ENCODE data around the gene CRYL1. TPM values are rescaled to one million over a fixed set of nuclear protein-coding genes. Genes with fewer than 3 reads are reported as not detected.

The CRYL1 gene
- total and polyA plus RNA-seq, 2 experiments from 2014 or later, result 41.6 to 43.6 TPM

DNA sequence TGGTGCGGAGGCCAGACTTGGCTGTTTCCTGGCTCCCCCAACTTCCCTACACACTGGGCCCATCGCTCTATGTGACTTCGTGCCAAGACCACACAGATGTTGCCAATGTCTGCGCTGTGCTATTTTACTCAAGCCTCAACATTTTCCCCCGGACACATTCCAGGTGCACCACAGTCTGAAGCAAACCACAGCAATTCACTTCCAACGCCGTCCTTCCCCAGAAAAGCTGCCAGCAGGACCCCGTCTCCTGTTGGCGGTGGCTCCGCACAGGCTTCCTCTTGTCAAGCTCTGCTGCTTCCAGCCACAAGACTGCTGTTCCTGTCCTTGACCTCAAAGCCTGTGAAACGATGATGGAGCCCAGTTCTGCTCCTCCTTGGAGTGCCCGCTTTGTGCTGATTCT, 100.7 kb downstream of the CRYL1 start:
- DNase-seq (ENCODE audit: low read depth in 1 of 2, low spot score in 1 of 2), result peak in 1 of 2 donors; percentile 70
- no peak overlapping the region for H3K27ac ChIP-seq
- TF ChIP-seq, protein P1, sequence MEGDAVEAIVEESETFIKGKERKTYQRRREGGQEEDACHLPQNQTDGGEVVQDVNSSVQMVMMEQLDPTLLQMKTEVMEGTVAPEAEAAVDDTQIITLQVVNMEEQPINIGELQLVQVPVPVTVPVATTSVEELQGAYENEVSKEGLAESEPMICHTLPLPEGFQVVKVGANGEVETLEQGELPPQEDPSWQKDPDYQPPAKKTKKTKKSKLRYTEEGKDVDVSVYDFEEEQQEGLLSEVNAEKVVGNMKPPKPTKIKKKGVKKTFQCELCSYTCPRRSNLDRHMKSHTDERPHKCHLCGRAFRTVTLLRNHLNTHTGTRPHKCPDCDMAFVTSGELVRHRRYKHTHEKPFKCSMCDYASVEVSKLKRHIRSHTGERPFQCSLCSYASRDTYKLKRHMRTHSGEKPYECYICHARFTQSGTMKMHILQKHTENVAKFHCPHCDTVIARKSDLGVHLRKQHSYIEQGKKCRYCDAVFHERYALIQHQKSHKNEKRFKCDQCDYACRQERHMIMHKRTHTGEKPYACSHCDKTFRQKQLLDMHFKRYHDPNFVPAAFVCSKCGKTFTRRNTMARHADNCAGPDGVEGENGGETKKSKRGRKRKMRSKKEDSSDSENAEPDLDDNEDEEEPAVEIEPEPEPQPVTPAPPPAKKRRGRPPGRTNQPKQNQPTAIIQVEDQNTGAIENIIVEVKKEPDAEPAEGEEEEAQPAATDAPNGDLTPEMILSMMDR (IDR thresholded peaks at IDR 0.05; ENCODE audit: low read depth, low read length), result no peak

GRCh38 chr13:20424559-20424852, 101.2 kb downstream of the CRYL1 start:
- H3K9me3 ChIP-seq (ENCODE audit: low read depth), result no peaks in the 10 kb centered on the region
- no peaks in the 10 kb centered on the region for H3K36me3 ChIP-seq
- TF ChIP-seq, protein P1 (IDR thresholded peaks at IDR 0.05; ENCODE audit: low read depth, low read length), result no peak
- H3K4me1 ChIP-seq (ENCODE audit: low read depth), result no peaks in the 10 kb centered on the region
- no peak for DNase-seq (ENCODE audit: low read depth in 1 of 2, low spot score in 1 of 2)
- H3K27me3 ChIP-seq, result no peaks in the 10 kb centered on the region
- no peak overlapping the region for H3K4me3 ChIP-seq
- no peak overlapping the region for H3K27ac ChIP-seq

More for the DNA sequence above, 100.7 kb downstream of the CRYL1 start:
- no peaks in the 10 kb centered on the region for H3K4me1 ChIP-seq (ENCODE audit: low read depth)
- H3K9me3 ChIP-seq (ENCODE audit: low read depth), result no peaks in the 10 kb centered on the region
- no peak overlapping the region for H3K4me3 ChIP-seq
- no peaks in the 10 kb centered on the region for H3K27me3 ChIP-seq
- H3K36me3 ChIP-seq, result no peaks in the 10 kb centered on the region

DNA sequence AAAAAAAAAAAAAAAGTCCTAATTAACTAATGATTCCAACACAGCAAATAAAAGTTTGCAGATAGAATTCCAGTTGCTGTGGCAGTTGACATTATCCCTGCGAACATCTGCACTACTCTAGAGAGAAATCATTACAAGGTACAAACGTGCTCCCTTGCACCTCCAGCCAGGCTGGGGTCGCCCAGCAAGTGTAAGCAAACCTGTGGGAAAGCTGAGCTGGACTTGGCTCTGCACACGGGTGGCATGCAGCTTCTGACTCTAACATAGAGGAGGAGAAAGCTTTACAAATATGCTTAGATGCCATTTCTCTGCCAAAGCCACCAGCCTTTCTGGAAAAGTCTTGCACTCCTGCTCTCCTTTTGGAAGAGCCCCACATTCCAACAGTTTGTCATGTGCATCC, 103.3 kb downstream of the CRYL1 start:
- no peaks in the 10 kb centered on the region for H3K36me3 ChIP-seq
- TF ChIP-seq, protein P1 (IDR thresholded peaks at IDR 0.05; ENCODE audit: low read depth, low read length), result no peak
- no peaks in the 10 kb centered on the region for H3K4me1 ChIP-seq (ENCODE audit: low read depth)
- H3K4me3 ChIP-seq, result no peak overlapping the region
- H3K9me3 ChIP-seq (ENCODE audit: low read depth), result no peaks in the 10 kb centered on the region
- H3K27ac ChIP-seq, result no peak overlapping the region
- H3K27me3 ChIP-seq, result no peaks in the 10 kb centered on the region
- DNase-seq (ENCODE audit: low read depth in 1 of 2, low spot score in 1 of 2), result no peak

- H3K9me3 ChIP-seq (ENCODE audit: low read depth), result no peaks in the 10 kb centered on the region
- no peaks in the 10 kb centered on the region for H3K4me1 ChIP-seq (ENCODE audit: low read depth)
- H3K27me3 ChIP-seq, result no peaks in the 10 kb centered on the region
- no peaks in the 10 kb centered on the region for H3K36me3 ChIP-seq
- TF ChIP-seq, protein P1 (IDR thresholded peaks at IDR 0.05; ENCODE audit: low read depth, low read length), result no peak
- no peak overlapping the region for H3K27ac ChIP-seq
- DNase-seq (ENCODE audit: low read depth in 1 of 2, low spot score in 1 of 2), result no peak
- H3K4me3 ChIP-seq, result no peak overlapping the region
Observed at GRCh38 chr13:20420938-20421337, 104.7 kb downstream of the CRYL1 start.

DNA sequence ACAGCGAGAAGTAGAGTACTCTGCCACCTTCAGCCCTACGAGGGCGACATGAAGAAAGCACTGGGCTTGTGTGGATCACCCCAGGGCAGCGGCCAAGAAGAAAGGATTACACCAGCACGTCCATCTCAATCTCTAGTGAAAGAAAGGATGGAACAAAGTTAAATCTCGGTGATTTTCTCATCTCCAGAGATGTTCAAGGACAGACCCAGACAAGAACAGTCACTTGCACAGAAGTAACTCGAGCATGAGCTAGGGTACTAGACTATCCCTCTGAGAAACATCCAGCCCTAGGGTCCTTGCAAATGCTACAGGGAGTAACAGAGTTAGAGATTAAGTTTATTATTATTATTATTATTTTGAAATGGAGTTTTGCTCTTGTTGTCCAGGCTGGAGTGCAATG, 106.7 kb downstream of the CRYL1 start:
- TF ChIP-seq, protein P1 (IDR thresholded peaks at IDR 0.05; ENCODE audit: low read depth, low read length), result no peak
- no peaks in the 10 kb centered on the region for H3K4me1 ChIP-seq (ENCODE audit: low read depth)
- no peaks in the 10 kb centered on the region for H3K9me3 ChIP-seq (ENCODE audit: low read depth)
- no peak overlapping the region for H3K27ac ChIP-seq
- DNase-seq (ENCODE audit: low read depth in 1 of 2, low spot score in 1 of 2), result no peak
- H3K36me3 ChIP-seq, result no peaks in the 10 kb centered on the region
- H3K4me3 ChIP-seq, result no peak overlapping the region
- H3K27me3 ChIP-seq, result peaks cover 5% of the 10 kb centered on the region

GRCh38 chr13:20416223-20416745, 109.4 kb downstream of the CRYL1 start:
- H3K4me3 ChIP-seq, result no peak overlapping the region
- DNase-seq (ENCODE audit: low read depth in 1 of 2, low spot score in 1 of 2), result peak in 1 of 2 donors; percentile 21
- H3K27ac ChIP-seq, result no peak overlapping the region
- H3K36me3 ChIP-seq, result no peaks in the 10 kb centered on the region
- H3K27me3 ChIP-seq, result peaks cover 5% of the 10 kb centered on the region
- TF ChIP-seq, protein P1 (IDR thresholded peaks at IDR 0.05; ENCODE audit: low read depth, low read length), result no peak
- H3K4me1 ChIP-seq (ENCODE audit: low read depth), result peaks cover 2% of the 10 kb centered on the region
- no peaks in the 10 kb centered on the region for H3K9me3 ChIP-seq (ENCODE audit: low read depth)

All from cardiac muscle cell (in vitro differentiated cells and primary cell).